Astrocyte (in vitro differentiated cells and primary cell): ENCODE results near the gene PSME1.

Experiments used
- CTCF ChIP-seq: IDR thresholded peaks from 2 replicates; pipeline ENCODE4 v1.5.1; 2011; ENCODE audit warnings: low read depth, mild to moderate bottlenecking, inconsistent platforms, low read length, moderate library complexity; ENCODE audit not compliant: insufficient read depth
- EZH2 ChIP-seq: IDR thresholded peaks from 2 replicates; pipeline ENCODE4 v1.6.1; 2012; ENCODE audit warnings: mild to moderate bottlenecking, low read length, inconsistent platforms; ENCODE audit not compliant: insufficient read depth

- TF ChIP-seq CTCF (no peak), EZH2 (no peak)
Observed at GRCh38 chr14:24135584-24135833, 485 bp upstream of the PSME1 start.
